Activated CD8-positive, alpha-beta memory T cell treated with anti-CD3 and anti-CD28 coated beads, Interleukin-2, amount 50 U/mL, for 24 hours (primary cell): ENCODE results near the gene MTHFD2L.
"Not testable (repeated sequence)": the region's sequence is repeated elsewhere in the genome, so short reads cannot be mapped to it uniquely, and the experiment has no call there.

ENCODE experiments used
- DNase-seq: peaks from one replicate; pipeline ENCODE4 v3.0.0-alpha.2; 2020; ENCODE audit errors: extremely low read depth

Gene MTHFD2L

DNA sequence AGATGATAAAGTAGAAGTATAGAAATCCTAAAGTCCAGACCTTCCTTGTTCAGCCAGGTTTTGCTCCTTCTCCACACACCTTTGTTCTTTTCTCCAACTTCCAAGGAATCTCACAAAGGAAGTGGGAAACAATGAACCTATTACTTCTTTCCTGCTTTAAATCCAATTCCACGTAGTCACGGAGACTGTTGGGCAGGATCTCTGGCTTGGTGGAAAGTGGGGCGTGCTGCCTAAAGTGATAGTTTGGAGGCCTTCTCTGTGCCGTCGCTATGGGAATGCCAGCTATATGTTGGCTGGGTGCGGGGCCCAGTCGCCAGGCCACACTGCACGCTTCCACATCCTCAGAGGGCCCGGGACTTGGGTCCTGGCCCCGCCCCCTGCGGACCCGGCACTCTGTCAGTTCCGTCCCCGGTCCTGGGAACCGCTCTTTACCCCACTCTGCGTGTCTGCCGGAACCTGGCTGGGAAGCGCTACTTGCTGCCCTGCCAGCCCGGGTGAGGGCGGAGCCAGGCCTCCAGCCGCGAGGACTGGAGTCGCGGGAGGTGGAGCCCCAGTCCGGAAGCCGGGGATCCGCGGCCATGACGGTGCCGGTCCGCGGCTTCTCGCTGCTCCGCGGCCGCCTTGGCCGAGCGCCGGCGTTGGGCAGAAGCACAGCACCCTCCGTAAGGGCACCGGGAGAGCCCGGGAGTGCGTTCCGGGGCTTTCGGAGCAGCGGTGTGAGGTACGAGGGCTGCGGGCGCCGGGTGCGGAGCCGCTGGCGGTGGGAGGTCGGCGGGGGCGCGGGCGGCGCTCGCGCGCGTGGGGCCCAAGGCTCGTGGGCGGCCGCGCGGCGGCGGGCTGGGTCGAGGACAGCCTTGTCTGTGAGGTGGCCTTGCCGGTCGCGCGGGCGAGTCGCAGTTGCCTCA lies at the start of gene MTHFD2L:
TSS of gene MTHFD2L (plus strand) at position 558 of the 905 bp plus-strand sequence. CDS start at position 579, 21 bp downstream.
- peak; percentile 53 for DNase-seq

DNA sequence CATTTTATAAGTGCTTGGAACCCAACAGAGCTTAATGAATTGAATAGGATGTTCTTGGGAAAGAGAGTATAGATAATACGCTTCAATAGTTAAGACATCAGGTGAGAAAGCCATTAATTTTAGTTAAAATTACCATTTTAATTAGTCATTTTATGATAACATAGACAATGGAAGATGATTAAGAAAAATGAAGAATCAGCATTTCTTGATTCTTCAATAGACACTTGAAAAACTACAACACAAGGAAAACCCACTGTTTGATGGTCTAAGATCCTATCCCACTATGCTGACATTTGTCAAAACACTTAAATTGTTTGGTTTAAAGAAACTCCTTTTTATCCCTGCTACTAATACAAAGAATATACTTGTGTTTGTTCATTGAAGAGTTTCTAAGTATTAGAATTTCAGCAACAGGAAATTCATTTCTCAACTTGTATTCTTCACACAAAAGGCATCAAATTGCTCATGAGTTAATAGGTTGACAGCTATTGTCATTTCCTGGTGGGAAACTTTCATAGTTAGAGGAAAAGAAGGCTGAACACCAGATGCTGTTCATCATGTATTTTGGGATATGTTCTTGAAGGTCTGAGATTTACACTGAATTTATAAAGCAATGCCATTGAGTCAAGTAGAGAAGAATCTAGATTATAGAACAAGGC lies 49.3 kb upstream of the MTHFD2L start:
- DNase-seq, result no peak

DNA sequence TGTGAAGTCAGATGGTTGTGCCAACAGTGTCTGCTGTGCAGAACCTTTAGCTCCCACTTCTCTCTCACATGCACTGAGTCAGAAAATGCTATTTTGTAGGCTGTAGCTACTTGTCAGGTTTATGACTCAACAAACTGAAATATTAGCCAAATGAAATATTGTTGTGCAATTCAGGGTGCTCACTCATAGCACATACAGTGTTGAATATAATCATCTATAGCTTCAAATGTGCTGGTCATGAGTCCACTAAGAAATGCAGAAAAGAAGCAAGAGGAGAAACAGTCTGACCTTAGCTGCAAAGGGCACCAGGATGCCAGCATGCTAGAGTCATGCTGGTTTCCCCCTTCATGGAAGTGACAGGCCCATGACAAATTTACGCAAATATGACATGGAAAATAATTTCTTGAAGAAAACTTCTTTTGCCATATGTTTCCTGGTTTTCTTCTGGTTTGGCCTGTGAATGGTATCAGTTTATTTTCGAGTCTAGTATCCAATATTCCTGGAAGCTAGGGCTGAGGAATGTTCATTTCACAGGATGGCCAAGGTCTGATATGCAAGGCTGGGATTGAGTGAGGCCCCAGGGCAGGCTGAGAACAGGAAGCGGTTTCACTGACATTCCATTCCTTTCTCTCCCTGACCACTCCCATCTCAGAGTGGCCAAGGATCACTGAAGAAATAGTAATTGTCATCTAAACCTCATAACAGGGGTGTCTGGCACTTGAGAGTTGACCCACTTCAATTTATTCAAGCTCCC lies 48.6 kb upstream of the MTHFD2L start:
- DNase-seq, result no peak

DNA sequence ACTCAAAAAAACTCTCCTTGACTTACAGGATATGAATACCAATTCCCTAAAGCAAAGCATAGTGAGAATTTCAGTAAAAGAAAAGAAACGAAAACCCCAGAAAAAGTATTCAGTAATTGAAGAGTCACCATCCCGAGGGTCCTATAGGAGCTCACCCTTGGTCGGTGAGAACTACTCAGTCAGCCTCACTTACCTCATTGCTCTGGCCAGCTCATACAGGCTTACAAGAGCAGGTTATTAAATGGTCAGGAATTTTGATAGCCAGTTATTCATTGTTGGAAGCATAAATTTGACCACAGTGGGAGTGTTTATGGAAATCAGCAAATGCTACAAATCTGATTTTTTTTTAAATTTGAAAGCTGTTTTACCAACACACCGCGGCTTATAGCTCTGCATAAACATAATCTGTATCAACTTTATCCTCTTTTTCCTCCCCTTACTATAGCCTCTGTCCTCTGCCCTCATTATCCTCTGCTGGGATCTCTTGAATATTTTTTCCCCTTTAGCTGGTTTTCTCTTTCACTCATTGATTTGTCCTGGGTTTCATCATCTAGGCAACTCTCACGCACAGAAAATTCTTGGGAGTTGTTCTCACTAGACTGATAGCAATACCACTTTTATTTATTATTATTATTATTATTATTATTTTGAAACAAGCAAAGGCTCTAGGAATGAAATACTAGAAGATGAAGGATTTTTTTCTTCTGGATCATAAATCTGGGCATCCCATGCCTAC lies 47.9 kb upstream of the MTHFD2L start:
- DNase-seq, result no peak

DNA sequence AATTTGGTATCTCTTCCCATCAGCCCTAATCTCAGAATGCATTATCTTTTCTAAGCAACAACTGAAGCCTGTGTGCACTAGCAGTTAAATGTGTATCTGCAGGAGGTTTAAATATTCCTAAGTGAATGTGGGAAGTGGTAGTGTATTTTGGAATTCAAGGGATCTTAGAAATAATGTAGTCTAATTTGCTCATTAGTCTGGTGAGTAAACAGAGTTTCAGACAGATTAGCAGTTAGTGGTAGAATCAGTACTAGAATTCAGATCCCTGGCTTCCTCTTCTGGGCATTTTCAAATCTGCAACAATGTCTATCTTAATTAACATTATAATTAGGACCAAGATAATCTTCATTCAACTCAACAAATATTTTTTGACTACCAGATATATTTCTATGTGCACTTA lies 47.2 kb upstream of the MTHFD2L start:
- no peak for DNase-seq

DNA sequence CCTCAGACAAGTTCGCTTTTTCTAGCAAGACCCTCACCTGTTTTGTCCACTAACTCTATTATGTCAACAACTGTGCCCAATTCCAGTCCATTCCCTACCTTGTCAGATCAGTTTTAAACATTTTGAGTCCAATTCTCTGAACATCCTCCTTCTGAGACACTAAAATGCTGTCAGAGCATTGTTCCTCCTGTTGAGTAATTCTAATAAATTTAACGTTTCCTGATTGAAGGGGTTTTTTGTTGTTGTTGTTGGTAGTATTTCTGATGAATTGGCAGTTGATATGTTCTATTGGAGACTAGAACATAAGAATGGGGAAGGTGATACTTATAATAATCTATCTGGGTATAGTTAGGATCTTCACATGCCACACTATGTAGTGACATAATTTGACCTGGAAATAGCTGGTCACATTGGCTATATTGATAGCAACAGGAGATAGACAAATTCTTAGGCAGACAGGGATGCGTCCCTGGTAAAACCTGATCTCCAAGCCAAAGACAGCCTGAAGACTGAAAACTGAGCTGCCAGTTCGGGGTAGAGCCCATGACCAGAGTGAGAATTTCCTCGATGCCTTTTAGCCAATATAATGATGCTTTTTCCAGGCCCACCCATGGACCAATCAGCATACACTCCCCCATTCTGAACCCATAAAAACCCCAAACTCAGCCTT lies 46.5 kb upstream of the MTHFD2L start:
- DNase-seq, result no peak

DNA sequence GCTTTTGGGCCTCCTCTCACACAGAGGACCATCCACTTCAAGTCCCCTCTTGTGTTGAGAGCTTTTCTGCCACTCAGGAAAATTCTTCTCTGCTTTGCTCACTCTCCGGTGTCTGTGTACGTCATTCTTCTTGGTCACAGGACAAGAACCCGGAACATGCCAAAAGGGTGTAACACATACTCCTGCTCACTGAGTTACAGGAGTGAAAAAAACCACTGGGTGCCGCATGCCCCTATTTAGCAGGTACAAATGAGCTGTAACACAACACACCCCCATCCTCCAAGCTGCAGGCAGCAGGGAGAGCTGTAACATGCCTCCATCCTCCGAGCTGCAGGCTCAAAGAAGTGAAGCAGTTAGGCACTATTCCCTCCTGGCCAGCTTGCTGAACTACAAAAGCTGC lies 45.9 kb upstream of the MTHFD2L start:
- DNase-seq, result no peak

DNA sequence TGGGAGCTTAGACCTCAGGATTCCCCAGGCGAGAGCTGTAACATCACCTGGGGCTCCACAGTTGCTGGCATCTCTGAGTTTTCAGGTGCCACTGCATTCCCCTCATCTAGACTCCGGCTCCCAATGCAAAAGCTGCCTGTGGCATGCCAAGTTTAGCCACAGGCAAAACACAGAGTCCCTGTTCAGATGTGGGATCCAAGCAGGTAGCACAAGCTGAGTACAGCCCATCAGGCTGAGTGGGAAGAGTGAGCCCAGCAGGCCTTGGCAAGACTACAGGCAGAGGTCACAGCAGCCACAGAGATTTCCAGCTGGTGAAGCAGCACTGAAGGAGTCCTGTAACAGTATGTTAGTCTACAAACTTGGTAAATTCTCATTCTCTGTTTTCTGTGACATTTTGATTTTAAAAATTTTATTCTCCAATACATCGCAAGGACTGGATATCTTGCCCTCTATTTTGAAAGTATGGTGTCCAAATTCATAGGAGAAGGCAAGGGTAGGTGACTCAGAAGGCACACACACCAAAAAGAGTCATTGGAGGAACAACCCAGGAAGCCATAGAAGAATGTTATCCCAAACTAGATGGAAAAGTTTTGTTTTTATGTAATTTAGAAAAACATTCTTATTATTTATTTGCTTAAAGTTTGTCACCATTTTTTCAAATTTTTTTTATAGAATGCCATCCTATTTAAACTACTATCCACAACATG lies 45.4 kb upstream of the MTHFD2L start:
- DNase-seq, result no peak

DNA sequence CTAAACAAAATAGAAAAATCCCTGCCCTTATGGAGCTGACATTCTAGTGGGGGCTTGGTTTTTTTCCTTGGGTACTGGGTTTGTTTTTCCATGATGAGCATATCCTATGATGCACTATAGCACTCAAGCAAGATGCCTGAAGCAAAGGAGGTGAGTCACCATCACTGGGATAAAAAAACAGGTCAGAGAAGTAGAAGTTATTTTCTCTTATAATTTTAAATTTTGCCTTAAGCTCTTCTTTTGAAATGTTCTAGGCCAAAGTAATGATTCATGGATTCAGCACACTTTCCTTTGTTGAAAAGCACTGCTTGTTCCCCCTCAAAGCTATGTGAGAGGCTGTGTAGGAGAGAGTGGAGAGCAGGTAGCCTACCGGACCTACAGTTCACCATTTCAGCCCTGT lies 43.7 kb upstream of the MTHFD2L start:
- no peak for DNase-seq

DNA sequence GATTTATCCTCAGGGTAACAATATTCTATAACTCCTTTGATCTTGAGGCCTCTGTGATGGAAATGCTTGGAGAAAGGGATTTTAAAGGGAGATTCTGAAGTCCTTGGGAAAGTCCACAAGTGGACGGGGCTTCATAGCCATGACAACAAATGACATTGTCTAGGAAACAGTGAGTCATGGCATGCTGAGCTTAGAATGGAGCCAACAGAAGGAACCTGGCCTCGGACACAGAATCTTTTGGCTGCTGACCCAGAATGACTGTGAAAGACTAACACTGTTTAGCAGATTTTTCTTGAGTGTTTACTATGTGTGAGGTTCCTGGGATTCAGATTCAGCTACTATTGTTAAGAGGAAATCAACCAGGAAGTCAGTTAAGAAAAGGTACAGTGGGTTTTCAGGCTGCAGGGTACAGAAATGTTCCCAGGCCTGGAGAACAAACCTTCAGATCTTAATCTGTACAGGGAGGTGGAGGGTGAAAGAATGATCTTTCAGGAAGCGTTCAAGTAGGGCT lies 40.8 kb upstream of the MTHFD2L start:
- DNase-seq, result no peak

DNA sequence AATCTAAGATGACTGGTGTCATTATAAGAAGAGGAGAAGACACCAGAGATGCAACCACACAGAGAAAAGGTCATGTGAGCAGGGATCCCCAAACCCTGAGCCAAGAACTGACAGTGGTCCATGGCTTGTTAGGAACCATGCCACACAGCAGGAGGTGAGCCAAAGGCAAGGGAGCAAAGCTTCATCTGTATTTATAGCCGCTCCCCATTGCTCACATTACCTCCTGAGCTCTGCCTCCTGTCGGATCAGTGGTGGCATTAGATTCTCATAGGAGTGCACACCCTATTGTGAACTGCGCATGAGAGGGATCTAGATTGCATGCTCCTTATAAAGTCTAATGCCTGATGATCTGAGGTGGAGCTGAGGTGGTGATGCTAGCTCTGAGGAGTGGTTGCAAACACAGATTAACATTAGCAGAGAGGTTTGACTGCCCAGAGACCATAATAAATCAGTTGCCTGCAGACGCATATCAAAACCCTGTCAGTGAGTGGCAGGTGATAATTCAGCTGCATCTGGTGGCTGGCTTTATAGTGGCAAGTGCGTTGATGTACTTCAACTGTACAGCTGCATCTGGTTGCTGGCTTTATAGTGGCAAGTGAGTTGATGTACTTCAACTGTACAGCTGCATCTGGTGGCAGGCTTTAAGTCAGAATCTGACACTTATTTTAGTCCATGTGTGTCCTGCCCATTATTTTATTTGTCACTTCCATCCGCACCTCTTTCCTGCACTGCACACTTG lies 39.1 kb upstream of the MTHFD2L start:
- DNase-seq, result no peak

DNA sequence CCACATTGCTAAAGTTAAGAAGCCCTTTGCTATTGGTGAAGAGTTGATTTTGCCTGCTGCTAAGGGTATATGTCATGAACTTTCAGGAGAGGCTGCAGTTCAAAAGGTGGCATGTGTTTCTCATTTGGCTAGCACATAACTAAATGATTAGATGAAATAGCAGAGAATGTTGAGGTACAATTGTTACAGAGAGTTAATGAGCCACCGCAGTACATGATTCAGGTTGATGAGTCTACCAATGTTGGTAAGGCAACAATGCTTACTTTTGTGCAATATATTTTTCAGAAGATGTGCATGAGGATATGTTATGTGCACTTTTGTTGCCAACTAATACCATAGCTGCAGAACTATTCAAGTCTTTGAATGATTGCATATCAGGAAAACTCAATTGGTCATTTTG lies 37.8 kb upstream of the MTHFD2L start:
- DNase-seq, result no peak

DNA sequence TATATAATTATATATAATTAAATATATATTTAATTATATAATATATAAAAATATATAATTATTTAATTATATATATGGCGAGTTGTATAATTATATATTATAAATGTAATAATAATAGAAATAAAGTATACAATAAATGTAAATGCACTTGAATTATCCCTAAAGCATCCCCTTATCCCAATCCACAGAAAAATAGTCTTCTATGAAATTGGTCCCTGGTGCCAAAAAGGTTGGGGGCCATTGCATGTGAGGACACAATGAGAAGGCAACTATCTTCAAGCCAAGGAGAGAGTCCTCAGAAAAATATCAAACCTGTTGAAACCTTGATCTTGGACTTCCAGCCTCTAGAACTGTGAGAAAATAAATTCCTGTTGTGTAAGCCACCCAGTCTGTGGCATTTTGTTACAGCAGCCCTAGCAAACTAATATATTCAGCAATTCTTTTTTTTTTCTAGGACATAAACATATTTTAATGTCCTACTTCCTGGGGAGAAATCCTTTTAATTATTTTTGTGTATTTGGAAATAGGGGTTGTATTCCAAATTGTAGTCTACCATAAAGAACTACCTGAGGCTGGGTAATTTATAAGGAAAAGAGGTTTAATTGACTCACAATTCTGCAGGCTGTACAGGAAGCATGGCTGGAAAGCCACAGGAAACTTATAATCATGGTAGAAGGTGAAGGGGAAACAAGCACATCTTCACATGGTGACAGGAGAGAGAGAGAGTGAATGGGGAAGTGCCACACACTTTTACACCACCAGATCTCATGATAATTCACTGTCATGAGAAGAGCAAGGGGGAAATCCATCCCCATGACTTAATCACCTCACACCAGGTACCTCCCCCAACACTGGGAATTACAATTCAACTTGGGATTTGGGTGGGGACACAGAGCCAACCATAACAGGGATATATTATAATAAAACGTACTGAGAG lies 36.0 kb upstream of the MTHFD2L start:
- DNase-seq, result no peak

DNA sequence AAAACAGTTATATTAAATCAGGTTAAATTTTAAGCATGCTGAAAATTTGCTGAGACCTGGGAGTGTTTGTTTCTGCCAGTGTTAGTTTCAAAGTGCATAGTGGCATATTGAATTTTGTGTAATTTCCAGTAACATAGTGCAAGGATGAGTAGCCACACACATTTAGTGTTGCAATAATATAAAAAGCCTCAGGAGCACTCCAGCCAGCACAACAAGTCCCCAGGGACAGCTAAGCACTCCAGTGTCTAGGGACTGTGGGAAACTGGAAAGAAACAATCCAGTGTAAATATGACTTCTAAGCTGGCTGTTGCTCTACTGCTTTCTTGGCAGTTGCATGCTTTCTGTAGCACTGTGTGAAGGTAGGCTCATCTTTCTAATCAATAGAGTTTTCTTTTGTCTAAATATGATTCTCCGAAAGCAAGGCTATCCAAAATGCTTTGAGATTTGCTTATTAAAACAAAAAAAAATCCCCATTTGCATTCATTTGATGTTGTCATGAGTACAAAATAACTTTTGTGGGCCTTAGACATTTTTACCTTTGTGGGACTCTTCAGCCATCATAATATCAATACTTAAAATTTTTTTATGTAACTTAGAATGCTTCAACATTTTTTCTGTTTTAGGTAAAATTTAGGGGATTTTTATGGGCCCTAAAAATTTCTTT lies 34.7 kb upstream of the MTHFD2L start:
- no peak for DNase-seq

DNA sequence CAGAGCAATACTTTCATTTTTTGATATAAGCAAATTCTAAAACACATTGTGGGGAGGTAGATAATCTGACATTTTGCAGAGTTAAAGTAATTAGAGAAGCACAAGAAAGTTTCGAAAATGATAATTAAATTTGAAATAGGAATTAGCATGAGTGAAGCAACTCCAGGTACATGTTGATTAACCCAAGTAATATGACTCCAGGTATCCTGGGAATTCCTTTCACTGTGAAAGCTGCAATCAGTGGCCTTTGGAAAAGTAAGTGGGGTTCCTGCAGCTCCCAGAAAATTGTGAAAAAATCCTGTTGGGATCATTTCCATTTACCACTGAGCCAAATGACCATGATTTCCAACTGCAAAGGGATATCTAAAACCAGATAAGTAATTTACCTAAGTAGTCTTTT lies 32.9 kb upstream of the MTHFD2L start:
- no peak for DNase-seq

DNA sequence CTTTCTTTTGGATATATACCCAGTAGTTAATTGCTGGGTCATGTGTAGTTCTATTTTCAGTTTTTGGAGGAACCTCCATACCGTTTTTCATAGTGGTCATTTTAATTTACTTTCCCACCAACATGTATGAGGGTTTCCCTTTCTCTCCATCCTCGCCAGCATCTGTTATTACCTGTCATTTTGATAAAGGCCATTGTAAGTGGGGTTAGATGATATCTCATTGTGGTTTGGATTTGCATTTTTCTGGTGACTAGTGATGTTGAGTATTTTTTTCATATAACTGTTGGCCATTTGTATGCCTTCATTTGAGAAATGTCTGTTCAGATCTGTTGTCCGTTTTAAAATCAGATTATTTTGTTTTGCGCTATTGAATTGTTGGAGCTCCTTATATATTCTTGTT lies 30.2 kb upstream of the MTHFD2L start:
- no peak for DNase-seq

DNA sequence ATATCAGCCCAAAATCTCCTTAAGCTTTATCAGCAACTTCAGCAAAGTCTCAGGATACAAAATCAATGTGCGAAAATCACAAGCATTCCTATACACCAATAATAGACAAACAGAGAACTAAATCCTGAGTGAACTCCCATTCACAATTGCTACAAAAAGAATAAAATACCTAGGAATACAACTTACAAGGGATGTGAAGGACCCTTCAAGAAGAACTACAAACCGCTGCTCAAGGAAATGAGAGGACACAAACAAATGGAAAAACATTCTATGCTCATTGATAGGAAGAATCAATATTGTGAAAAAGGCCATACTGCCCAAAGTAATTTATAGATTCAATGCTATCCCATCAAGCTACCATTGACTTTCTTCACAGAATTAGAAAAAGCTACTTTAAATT lies 27.1 kb upstream of the MTHFD2L start:
- DNase-seq, result not testable (repeated sequence)

DNA sequence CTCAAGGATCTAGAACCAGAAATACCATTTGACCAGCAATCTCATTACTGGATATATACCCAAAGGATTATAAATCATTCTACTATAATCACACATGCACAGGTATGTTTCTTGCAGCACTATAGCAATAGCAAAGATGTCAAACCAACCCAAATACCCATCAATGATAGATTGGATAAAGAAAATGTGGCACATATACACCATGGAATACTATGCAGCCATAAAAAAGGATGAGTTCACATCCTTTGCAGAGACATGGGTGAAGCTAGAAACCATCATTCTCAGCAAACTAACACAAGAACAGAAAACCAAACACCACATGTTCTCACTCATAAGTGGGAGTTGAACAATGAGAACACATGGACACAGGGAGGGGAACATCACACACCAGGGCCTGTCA lies 25.7 kb upstream of the MTHFD2L start:
- DNase-seq, result not testable (repeated sequence)
